ENCODE results near the gene AMMECR1L.
"Not testable (repeated sequence)": the region's sequence is repeated elsewhere in the genome, so short reads cannot be mapped to it uniquely, and the experiment has no call there.

Gene AMMECR1L

DNA sequence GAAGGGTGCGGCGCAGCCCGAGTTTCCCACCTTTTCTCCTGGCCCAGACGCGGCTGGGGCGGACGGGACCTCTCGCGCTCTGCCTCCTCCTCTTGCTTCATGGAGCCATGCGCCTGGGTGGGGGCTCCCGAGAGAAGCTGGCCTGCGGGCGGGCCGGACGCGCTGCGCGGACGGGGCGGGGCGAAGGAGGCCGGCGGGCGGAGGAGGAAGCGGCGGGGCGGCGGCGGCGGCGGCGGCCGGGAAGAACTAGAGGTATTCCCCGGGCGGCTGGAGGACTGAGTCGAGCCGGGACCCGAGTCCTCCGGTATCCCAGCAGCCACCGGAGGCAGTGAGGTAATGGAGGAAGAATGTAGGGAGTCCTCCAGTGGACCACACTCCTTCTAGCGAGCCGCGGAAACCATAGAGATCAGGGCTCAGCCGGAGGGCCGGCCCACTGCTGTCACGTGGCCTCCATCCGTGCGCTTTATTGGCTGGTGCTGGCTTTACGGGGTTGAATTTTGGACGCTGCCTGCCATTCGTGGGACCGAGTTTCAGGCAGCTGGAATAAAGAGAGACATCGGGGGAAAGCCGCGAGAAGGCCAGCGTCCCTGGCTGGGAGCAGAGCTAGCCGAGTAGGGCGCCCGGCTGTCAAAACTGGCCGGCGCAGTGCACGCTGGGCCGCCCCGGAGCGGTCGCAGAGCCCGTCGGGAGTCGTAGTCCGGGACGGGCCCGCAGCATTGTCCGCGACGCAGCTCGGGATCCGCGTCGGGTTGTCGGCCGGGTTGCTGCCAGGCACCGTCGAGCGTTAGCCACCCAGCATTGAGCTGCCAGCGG, at the start of gene AMMECR1L:
AMMECR1L (minus strand) TSS at position 177 of the 813 bp plus-strand sequence. CDS start 11,722 bp downstream, outside the sequence.
- Histone ChIP-seq H3K4me3 (peak within 1 kb of the TSS; percentile 66 to 76 (median 72)), H3K4me1 (peaks cover 25 to 30% (median 26%) of the 10 kb centered on the region in 10 experiments), H3K27ac (peak within 1 kb of the TSS; percentile 60 to 82 (median 79)), H3K4me2 (peak within 1 kb of the TSS; percentile 82 to 99 (median 96)), H4K20me1 (peaks cover 6 to 42% (median 40%) of the 10 kb centered on the region in 11 experiments; a peak in 21 of 22 replicates), H3K36me3 (peaks cover 24 to 35% (median 33%) of the 10 kb centered on the region in 11 experiments), H3K9ac (peak within 1 kb of the TSS; percentile 78 to 87 (median 84))
- not testable (repeated sequence) for H3K27me3 ChIP-seq; H3K9me3 ChIP-seq (replicated peaks in 1 of 11)

- no peaks in the 10 kb centered on the region for H3K27me3 ChIP-seq
- no peak overlapping the region for H3K4me2 ChIP-seq
- no peak overlapping the region for H3K27ac ChIP-seq
- H3K9ac ChIP-seq: no peak overlapping the region
- no peak overlapping the region for H3K4me3 ChIP-seq
- no peak for TF ChIP-seq Cebpa-rat (IDR thresholded peaks at IDR 0.05)
- no peaks in the 10 kb centered on the region for H3K4me1 ChIP-seq
- H4K20me1 ChIP-seq: no peaks in the 10 kb centered on the region
- H3K9me3 ChIP-seq (replicated peaks in 1 of 11): no peaks in the 10 kb centered on the region
- peaks cover under 1 to 8% (median 4%) of the 10 kb centered on the region in 11 experiments; a peak in 18 of 22 replicates for H3K36me3 ChIP-seq
Observed at GRCh38 chr2:127935337-127935736, 49.6 kb upstream of the AMMECR1L start.

DNA sequence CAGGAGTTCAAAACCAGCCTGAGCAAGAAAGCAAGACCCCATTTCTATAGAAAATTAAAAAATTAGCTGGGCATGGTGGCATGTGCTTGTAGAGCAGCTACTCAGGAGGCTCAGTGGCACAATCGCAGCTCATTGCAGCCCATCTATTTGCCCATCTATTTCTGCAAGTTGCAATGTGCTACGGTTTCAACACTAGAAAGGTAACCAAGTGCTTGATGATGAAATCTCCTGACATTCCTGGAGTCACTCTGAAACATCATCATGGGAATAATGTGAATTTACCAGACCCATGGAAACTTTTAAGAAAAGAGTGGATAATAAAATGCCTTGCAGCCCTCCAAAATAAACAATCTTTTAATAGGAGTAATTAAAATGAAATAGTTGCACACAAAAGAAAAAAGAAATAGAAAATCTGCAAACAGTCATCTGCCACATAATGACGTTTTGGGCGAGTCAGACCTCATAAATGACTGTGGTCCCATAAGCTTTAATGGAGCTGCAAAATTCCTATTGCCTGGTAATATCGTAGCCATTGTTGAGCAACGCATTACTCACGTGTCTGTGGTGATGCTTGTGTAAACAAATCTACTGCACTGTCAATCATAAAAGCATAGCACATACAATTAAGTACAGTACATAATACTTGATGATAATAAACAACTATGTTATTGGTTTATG, 46.6 kb upstream of the AMMECR1L start:
- Histone ChIP-seq H3K4me3 (no peak overlapping the region), H3K9ac (no peak overlapping the region), H3K4me1 (no peaks in the 10 kb centered on the region), H4K20me1 (no peaks in the 10 kb centered on the region), H3K4me2 (no peak overlapping the region), H3K27ac (no peak overlapping the region), H3K27me3 (no peaks in the 10 kb centered on the region), H3K36me3 (no peaks in the 10 kb centered on the region), H3K9me3 (replicated peaks in 1 of 11) (no peaks in the 10 kb centered on the region)
- TF ChIP-seq Cebpa-rat (IDR thresholded peaks at IDR 0.05): no peak

DNA sequence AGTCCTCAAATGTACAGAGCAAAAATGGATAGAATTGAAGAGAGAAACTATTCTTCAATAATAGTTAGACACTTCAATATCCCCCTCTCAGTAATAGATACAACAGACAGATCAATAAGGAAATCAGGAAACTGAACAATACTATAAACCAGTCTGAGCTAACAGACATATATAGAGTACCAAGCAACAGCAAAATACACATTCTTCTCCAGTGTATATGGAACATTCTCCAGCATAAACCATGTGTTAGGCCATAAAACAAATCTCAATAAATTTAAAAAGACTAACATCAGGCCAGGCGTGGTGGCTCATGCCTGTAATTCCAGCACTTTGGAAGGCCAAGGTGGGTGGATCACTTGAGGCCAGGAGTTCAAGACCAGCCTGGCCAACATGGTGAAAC, 43.7 kb upstream of the AMMECR1L start:
- Histone ChIP-seq H4K20me1 (no peaks in the 10 kb centered on the region), H3K4me1 (no peaks in the 10 kb centered on the region), H3K27ac (no peak overlapping the region), H3K9ac (no peak overlapping the region), H3K27me3 (no peaks in the 10 kb centered on the region), H3K9me3 (replicated peaks in 1 of 11) (0 out of 22 replicates have a peak, but pooled peaks cover 0 to 7% (median 0%) of the 10 kb centered on the region in 11 experiments), H3K4me2 (no peak overlapping the region), H3K36me3 (no peaks in the 10 kb centered on the region), H3K4me3 (no peak overlapping the region)
- no peak for TF ChIP-seq Cebpa-rat (IDR thresholded peaks at IDR 0.05)

- no peak overlapping the region for H3K4me3 ChIP-seq
- H3K4me2 ChIP-seq: no peak overlapping the region
- 0 out of 22 replicates have a peak, but pooled peaks cover 0 to 7% (median 0%) of the 10 kb centered on the region in 11 experiments for H3K9me3 ChIP-seq (replicated peaks in 1 of 11)
- no peak overlapping the region for H3K27ac ChIP-seq
- no peaks in the 10 kb centered on the region for H3K36me3 ChIP-seq
- TF ChIP-seq Cebpa-rat (IDR thresholded peaks at IDR 0.05): no peak
- no peaks in the 10 kb centered on the region for H3K4me1 ChIP-seq
- no peaks in the 10 kb centered on the region for H3K27me3 ChIP-seq
- no peak overlapping the region for H3K9ac ChIP-seq
- H4K20me1 ChIP-seq: no peaks in the 10 kb centered on the region
Observed at GRCh38 chr2:127927384-127927783, 41.6 kb upstream of the AMMECR1L start.

- no peaks in the 10 kb centered on the region; a peak in 1 of 22 replicates for H3K9me3 ChIP-seq (replicated peaks in 1 of 11)
- H3K9ac ChIP-seq: no peak overlapping the region
- TF ChIP-seq Cebpa-rat (IDR thresholded peaks at IDR 0.05): no peak
- no peak overlapping the region for H3K27ac ChIP-seq
- H3K4me2 ChIP-seq: no peak overlapping the region
- H3K36me3 ChIP-seq: no peaks in the 10 kb centered on the region
- no peaks in the 10 kb centered on the region for H3K27me3 ChIP-seq
- no peaks in the 10 kb centered on the region for H3K4me1 ChIP-seq
- H3K4me3 ChIP-seq: no peak overlapping the region
- no peaks in the 10 kb centered on the region for H4K20me1 ChIP-seq
Observed at GRCh38 chr2:127917916-127918315, 32.2 kb upstream of the AMMECR1L start.

- Histone ChIP-seq H3K9ac (no peak overlapping the region), H3K4me2 (no peak overlapping the region), H3K27ac (no peak overlapping the region), H3K4me3 (no peak overlapping the region), H4K20me1 (no peaks in the 10 kb centered on the region), H3K9me3 (replicated peaks in 1 of 11) (peaks cover 0 to 12% (median 0%) of the 10 kb centered on the region in 11 experiments; a peak in 4 of 22 replicates), H3K4me1 (peaks cover 0 to 3% (median 0%) of the 10 kb centered on the region in 10 experiments; a peak in 1 of 20 replicates), H3K36me3 (no peaks in the 10 kb centered on the region), H3K27me3 (no peaks in the 10 kb centered on the region)
- TF ChIP-seq Cebpa-rat (IDR thresholded peaks at IDR 0.05): no peak
Observed at GRCh38 chr2:127913808-127914457, 28.2 kb upstream of the AMMECR1L start.

- Histone ChIP-seq H3K36me3 (no peaks in the 10 kb centered on the region), H3K27me3 (no peaks in the 10 kb centered on the region), H3K9ac (no peak overlapping the region), H3K4me2 (no peak overlapping the region), H4K20me1 (no peaks in the 10 kb centered on the region), H3K4me3 (no peak overlapping the region), H3K27ac (no peak overlapping the region), H3K4me1 (peaks cover 0 to 6% (median 0%) of the 10 kb centered on the region in 10 experiments; a peak in 1 of 20 replicates), H3K9me3 (replicated peaks in 1 of 11) (peaks cover 0 to 12% (median 0%) of the 10 kb centered on the region in 11 experiments; a peak in 4 of 22 replicates)
- no peak for TF ChIP-seq Cebpa-rat (IDR thresholded peaks at IDR 0.05)
Observed at GRCh38 chr2:127911737-127912136, 26.0 kb upstream of the AMMECR1L start.

DNA sequence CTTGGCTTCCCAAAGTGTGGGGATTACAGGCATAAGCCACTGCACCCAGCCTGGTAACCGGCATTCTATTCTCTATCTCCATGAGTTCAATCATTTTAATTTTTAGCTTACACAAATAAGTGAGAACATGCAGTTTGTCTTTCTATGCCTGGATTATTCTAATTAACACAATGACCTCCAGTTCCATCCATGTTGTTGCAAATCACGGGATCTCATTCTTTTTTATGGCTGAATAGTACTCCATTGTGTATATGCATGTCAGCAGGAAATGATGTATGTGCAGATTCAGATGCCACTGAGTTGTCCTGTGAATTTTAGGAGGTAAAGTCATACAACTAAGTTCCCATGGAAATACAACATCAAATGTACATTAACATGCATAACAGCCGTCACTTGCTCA, 24.7 kb upstream of the AMMECR1L start:
- no peak overlapping the region for H3K9ac ChIP-seq
- H3K36me3 ChIP-seq: no peaks in the 10 kb centered on the region
- no peaks in the 10 kb centered on the region for H3K27me3 ChIP-seq
- H3K4me2 ChIP-seq: no peak overlapping the region
- H4K20me1 ChIP-seq: no peaks in the 10 kb centered on the region
- peaks cover 0 to 12% (median 0%) of the 10 kb centered on the region in 11 experiments; a peak in 4 of 22 replicates for H3K9me3 ChIP-seq (replicated peaks in 1 of 11)
- TF ChIP-seq Cebpa-rat (IDR thresholded peaks at IDR 0.05): no peak
- no peak overlapping the region for H3K27ac ChIP-seq
- H3K4me1 ChIP-seq: peaks cover 0 to 6% (median 0%) of the 10 kb centered on the region in 10 experiments; a peak in 1 of 20 replicates
- H3K4me3 ChIP-seq: no peak overlapping the region

All from BLaER1 treated with 17β-estradiol and CSF1 and Interleukin-3, amounts not matched to agents 10 nM and 100 nM (cell line).